Thyroid gland (tissue), 4 donors: Measurements from ENCODE around the gene TMEM258.

Source experiments
- POLR2A ChIP-seq, 2 donors: fragments of 450-650 bp; IDR thresholded peaks; one replicate each; pipeline ENCODE4 v1.6.1; 2017; ENCODE audit warnings: antibody characterized with exemption in 2 of 2, mild to moderate bottlenecking in 2 of 2, moderate library complexity in 1 of 2
- TF ChIP-seq, protein P1 (sequence below), 6 experiments: fragments of 200-600 bp in 3 of 6; fragments of 450-650 bp in 3 of 6; sonication (generic) in 3 of 6; IDR thresholded peaks; one replicate each; pipeline ENCODE4 v1.5.1; 2016 to 2019; ENCODE audit warnings: antibody characterized with exemption in 6 of 6, mild to moderate bottlenecking in 2 of 6, inconsistent platforms in 1 of 6, moderate library complexity in 1 of 6

DNA sequence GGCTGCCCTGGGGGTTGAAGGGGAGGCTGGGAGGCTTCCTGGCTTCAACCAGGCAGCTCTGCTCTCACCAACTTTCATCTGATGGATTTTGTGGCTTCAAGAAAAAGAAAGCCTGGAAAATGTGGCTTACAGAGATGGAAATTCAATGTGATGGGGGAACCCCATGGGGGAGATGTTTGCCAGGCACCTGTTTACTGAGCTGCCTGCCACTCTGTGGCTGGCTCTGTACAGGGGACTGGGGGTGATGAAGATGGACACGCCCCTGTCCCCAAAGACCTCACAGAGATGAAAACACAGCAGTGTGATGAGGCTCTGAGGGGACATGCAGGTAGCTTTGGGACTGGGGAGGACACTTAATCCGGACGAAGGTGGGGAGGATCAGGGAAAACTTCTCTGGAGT is 10.1 kb downstream of the TMEM258 start:
- TF ChIP-seq, protein P1, sequence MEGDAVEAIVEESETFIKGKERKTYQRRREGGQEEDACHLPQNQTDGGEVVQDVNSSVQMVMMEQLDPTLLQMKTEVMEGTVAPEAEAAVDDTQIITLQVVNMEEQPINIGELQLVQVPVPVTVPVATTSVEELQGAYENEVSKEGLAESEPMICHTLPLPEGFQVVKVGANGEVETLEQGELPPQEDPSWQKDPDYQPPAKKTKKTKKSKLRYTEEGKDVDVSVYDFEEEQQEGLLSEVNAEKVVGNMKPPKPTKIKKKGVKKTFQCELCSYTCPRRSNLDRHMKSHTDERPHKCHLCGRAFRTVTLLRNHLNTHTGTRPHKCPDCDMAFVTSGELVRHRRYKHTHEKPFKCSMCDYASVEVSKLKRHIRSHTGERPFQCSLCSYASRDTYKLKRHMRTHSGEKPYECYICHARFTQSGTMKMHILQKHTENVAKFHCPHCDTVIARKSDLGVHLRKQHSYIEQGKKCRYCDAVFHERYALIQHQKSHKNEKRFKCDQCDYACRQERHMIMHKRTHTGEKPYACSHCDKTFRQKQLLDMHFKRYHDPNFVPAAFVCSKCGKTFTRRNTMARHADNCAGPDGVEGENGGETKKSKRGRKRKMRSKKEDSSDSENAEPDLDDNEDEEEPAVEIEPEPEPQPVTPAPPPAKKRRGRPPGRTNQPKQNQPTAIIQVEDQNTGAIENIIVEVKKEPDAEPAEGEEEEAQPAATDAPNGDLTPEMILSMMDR (IDR thresholded peaks at IDR 0.05), result no peak
- no peak for TF ChIP-seq POLR2A (IDR thresholded peaks at IDR 0.05)
